Measurements from ENCODE around the gene PBRM1.

- TF ChIP-seq POLR2A (IDR thresholded peaks at IDR 0.05) = no peak
- TF ChIP-seq CTCF (IDR thresholded peaks at IDR 0.05) = no peak
Observed at GRCh38 chr3:52498137-52499054, 187.3 kb downstream of the PBRM1 start.
